Measurements from ENCODE around the gene TMCC3.

DNA sequence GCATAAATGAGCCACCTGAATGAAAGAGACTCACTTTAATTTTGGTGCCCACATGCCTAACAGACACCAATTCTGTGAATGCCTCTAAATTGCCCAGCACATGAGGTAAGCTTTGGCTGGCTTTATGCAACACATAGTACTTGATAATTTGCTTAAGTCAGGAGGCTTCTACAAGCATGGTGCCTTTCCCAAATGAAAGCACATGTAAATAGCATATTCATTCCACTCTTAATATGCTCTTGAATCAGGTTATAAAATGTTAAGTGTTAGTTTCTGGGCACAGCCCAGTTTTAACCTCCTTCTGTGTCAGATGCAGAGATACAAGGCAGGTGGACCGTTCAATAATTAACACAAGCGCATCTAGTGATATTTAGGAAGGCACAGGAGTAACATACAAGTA, 15.6 kb downstream of the TMCC3 start:
- TF ChIP-seq, protein P1, sequence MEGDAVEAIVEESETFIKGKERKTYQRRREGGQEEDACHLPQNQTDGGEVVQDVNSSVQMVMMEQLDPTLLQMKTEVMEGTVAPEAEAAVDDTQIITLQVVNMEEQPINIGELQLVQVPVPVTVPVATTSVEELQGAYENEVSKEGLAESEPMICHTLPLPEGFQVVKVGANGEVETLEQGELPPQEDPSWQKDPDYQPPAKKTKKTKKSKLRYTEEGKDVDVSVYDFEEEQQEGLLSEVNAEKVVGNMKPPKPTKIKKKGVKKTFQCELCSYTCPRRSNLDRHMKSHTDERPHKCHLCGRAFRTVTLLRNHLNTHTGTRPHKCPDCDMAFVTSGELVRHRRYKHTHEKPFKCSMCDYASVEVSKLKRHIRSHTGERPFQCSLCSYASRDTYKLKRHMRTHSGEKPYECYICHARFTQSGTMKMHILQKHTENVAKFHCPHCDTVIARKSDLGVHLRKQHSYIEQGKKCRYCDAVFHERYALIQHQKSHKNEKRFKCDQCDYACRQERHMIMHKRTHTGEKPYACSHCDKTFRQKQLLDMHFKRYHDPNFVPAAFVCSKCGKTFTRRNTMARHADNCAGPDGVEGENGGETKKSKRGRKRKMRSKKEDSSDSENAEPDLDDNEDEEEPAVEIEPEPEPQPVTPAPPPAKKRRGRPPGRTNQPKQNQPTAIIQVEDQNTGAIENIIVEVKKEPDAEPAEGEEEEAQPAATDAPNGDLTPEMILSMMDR (IDR thresholded peaks at IDR 0.05): no peak
- no peak for TF ChIP-seq ZFX (IDR thresholded peaks at IDR 0.05; ENCODE audit: borderline replicate concordance)

All from 22Rv1 (cell line).